NCI-H345 (cell line): ENCODE data around the gene OR5AN1.
"Not testable (repeated sequence)": the region's sequence is repeated elsewhere in the genome, so short reads cannot be mapped to it uniquely, and the experiment has no call there.

Experiments used
- DNase-seq: peaks from one replicate; lab custom pipeline; 2025; lab: John Stamatoyannopoulos, UW

The OR5AN1 gene, protein sequence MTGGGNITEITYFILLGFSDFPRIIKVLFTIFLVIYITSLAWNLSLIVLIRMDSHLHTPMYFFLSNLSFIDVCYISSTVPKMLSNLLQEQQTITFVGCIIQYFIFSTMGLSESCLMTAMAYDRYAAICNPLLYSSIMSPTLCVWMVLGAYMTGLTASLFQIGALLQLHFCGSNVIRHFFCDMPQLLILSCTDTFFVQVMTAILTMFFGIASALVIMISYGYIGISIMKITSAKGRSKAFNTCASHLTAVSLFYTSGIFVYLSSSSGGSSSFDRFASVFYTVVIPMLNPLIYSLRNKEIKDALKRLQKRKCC

DNA sequence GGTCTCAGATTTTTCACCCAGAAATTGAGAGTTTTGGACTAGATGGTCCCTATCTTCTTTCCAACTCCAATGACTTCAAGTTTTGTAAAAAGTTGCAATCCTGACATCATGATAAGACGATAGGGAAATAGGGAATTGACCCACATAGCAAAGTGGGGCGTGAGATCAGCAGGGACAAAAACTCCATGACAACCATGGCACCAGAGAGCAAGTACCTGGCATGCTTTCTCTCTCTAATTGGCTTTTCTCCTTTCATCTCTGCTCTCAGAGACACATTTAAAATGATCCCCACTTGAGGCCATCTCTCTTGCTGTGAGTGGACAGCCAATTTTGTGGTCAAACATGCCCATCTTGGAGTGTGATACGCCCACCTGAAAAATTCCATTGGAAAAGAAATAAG lies at the start of gene OR5AN1:
TSS of gene OR5AN1 (plus strand) at position 301 of the 400 bp plus-strand sequence. CDS start 5,564 bp downstream, outside the sequence.
- DNase-seq = no peak

DNA sequence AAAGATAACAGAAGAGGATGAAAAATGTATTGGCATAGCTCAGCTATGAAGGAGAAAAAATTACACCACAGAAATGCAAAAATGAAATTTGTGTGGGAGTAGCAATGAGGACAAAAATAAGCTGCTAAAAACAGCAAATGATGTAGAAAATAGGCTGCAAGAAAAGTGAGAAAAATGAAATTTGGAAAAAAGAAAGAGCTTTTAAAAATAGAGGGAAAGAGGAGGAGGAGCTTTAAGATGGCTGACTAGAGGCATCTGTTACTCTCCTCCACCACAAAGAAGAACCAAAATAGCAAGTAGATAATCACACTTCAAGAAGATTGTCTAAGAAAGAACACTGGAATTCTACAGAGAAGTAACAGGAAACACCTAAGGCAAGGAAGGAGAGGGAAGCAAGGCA lies 23.7 kb upstream of the OR5AN1 start:
- DNase-seq = no peak

DNA sequence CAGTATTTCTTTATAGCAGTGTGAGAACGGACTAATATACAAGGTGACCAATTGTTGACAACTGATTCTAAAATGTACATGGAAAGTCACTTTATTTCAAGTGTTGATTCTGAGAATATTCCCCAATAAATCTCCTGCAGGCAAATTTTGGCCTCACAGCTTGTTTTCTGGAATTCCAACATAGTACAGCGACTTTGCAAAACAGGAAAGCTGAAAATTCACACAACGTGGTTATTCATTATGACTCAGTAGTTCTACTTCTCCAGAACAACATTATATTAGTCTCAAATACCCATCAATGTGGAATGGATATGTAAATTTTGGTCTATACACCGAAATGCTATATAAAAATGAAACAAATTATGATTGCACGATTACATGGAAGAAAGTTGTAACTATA lies 22.5 kb upstream of the OR5AN1 start:
- no peak for DNase-seq

DNA sequence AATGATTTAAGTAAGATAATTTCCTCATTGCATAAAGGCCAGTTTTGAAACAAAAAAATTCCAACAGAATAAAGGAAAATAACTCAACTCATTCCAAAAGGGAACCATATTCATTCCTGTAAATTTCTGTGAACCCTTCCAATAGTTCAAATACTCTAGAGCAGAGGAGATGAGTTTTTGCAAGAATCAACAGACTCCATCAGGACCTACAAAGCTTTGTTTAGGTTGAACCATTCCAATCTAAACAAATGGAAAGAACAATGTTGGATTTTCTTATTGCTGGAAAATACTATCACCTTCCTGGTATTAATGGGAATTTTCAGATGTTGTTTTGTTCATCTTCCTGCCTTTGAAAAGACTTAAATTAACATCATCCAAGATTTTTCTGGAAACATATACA lies 21.8 kb upstream of the OR5AN1 start:
- no peak for DNase-seq

DNA sequence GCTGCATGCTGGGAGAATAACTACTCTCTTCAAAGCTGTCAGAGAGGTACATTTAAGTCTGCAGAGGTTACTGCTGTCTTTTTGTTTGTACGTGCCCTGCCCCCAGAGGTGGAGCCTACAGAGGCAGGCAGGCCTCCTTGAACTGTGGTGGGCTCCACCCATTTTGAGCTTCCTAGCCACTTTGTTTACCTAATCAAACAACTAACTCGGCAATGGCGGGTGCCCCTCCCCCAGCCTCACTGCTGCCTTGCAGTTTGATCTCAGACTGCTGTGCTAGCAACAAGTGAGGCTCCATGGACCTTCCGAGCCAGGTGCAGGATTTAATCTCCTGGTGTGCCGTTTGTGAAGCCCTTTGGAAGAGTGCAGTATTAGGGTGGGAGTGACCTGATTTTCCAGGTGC lies 9.0 kb upstream of the OR5AN1 start:
- DNase-seq = peak; percentile 3

DNA sequence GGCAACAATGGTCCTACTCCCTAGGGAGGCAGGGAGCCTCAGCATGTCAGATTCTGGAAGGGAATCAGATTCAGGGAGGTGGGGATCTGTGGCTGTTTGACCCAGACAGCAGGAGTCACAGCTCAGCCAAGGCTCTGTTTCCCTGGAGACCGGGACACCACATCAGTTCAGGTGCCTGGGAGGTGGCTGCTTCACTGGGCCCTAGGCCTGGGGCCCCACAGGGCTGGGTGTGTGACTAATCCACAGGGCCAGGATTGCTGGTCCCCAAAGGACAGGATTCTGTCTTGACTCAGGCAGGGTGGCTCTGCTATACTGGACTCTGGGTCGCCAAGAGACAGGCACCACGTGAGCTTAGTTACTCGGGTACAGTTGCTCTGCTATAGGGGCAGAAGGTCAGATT lies 3.5 kb upstream of the OR5AN1 start:
- no peak for DNase-seq

DNA sequence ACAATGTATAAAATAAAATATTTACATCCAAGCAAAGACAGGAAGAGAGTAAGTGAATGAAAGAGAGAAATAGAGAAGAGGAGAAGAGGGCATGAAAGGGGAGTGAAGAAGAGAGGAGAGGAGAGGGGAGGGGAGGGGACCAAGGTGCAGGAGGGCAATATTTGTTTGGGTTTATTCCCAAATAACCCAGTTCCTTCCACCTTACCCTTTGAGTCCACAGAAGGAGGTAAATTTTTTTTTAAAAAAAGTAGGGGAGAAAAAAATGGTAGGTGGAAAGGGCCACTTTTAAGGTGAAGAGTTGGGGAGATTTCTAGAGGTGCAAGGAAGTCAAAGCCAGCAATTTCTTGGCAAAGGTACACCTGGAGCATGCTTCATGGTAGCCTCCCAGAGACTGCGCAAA lies 2.1 kb upstream of the OR5AN1 start:
- DNase-seq = no peak

DNA sequence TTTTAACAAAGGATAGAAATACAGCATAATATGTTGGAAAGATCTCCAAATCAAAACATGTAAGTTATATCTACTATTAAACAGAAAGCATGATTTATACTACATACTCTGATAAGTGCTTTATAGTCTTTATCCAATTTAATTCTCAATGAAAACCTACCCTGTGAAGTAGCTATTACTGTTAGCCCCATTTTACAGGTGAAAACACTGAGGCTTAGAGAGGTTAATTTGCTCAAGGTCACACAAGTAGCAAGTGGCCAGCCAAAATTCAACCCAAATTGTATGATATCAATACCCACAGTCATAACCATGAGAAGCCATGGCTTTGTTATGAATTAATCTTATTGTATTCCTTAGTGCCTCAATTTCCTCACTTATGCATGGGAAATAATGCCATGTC lies 675 bp upstream of the OR5AN1 start:
- DNase-seq = no peak

DNA sequence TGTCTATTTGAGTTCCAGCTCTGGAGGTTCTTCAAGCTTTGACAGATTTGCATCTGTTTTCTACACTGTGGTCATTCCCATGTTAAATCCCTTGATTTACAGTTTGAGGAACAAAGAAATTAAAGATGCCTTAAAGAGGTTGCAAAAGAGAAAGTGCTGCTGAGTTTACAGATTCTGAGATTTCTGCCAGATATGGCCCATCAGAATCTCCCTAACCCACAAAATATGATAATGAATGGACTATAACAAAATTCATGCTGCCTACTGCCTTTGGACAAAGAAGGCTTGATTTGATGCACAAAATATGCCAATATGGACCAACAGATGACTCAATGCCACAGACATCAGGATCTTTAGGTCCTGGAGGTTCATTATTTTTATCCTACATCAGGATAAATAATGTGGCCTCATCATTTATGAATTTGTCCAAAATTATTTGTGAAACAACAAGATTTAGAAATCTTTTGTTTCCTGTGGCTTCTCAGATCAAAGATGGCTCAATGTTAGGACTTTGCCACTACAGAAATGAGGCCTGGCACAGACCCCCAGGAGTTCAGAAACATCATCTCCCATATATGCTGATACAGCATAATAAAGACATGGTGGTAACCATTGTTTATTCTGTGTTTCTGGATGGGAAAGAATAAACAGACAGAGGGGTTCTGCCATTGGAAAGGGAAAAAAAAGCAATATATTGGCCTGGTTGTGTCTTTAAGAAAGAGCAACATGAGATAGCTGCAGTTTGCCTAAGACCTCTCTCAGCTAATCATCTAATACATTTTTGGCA lies 6.7 kb downstream of the OR5AN1 start:
- DNase-seq = no peak

DNA sequence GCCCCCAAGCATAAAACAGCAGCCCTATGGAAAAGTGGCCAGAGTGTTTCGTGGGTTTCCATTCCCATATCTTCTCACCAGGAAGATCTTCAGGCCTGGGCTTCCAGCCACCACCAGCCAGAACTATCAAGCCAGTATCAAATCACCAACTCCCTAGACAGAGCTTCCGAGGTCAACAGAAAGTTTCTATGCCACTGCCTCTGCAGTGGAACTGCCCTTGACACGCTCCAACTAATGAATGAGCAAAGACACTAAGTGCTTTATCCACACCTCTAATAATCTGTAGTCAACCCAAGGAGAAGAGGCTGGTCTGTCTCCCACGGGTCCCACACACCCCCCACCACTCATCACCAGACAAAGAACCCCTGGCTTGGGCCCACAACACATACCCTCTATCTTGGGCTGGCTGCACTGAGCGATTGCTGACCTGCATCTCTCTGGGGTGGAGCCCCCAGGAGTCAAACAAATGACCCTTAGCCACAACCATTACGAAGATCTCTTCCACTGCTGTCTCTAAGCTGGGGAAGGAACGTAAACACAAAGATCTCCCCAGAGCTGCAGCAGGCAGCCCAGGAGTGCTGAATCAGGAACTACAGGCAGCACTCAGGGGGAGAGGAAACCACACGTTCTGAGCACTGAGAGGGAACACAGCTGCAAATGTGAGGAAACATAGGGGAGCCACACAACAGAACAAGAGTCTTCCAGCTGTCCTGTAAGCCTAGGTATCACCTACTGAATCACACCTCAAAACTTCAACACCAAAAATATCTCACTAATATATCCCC lies 9.7 kb downstream of the OR5AN1 start:
- DNase-seq = no peak

DNA sequence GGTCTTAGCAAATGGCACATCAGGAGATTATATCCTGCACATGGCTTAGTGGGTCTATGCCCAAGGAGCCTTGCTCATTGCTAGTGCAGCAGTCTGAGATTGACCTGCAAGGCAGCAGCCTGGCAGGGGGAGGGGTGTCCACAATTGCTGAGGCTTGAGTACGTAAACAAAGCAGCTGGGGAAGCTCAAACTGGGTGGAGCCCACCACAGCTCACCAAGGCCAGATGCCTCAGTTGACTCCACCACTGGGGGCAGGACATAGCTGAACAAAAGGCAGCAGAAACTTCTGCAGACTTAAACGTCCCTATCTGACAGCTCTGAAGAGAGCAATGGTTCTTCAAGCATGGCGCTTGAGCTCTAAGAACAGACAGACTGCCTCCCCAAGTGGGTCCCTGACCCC lies 13.6 kb downstream of the OR5AN1 start:
- DNase-seq = not testable (repeated sequence)

DNA sequence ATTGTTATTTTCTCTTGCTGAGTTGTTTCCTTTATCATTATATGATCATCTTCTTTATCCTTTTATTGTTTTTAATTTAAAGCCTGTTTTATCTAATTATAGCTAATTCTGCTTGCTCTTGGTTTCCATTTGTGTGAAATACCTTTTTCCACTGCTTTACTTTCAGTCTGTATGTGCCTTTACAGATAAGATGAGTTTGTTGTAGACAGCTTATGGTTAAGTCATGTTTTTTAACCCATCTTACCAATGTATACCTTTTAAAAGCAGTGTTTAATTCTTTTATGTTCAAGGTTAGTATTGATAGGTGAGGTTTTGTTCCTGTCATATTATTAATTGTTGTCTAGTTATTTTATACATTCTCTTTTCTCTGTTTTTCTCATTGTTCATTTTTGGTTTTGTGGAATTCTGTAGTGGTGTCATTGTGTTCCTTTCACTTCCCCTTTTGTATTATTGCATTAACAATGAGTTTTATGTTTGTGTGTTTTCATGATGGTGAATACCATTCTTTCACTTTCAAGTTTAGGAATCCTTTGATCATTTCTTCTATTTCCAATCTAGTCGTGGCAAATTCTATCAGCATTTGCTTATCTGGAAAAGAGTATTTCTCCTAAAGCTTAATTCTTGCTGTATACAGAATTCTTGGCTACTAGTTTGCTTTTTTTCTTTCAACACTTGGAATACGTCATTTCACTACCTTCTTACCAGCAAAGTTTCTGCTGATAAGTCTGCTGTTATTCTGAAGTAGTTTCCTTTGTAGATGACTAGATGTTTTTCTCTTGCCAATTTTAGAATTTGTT lies 21.8 kb downstream of the OR5AN1 start:
- DNase-seq = no peak

DNA sequence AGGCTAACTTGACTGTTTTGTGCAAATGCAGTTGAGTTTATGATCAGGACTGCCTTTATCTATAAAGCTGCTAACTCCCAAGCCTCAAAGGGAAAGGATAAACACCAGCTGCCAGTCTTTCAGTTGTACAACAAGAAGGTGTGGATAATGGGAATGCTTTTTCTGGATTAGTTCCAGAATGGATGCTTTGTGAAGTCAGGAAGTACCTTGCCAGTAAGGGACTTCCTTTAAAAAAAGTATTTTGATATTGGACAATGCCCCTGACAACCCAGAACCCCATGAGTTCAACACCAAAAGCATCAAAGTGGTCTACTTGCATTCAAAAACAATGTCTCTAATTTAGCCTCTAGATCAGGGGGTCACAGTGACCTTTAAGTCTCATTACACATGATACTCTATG lies 35.5 kb downstream of the OR5AN1 start:
- DNase-seq = peak; percentile 30

DNA sequence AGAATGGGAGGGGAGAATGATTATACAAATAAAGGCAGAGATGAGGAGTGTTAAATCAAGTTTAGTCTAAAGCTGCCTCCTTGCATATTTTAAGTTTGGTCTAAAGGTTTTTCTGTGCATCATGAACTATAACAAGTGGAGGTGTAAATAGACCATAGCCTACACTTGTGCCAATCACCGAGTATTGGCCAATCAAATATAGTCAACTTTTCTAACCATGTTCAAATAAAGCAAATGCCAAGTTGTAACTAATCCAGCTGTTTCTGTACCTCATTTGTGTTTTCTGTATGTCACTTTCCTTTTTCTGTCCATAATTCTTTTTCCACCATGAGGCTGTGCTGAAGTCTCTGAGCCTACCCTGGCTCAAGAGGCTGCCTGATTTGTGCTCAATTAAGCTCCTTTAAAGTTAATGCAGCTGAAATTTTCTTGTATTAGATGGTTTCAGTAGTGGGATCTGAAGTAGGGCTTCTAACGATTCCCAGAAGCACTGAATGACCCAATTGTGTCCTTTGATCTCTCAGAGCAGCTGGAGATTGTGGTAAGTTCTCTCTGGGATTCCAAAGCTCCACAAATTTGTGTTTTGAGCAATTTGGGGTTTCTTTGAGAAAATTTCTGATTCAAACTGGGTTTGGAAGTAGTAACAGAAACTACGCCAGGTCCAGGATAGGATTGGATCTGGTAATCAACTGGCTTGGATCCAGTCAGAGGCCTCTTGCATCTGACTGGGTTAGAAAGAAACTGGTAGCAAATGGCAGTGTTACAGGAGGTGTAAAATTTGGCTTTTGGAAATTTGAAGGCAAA lies 42.0 kb downstream of the OR5AN1 start:
- DNase-seq = no peak

DNA sequence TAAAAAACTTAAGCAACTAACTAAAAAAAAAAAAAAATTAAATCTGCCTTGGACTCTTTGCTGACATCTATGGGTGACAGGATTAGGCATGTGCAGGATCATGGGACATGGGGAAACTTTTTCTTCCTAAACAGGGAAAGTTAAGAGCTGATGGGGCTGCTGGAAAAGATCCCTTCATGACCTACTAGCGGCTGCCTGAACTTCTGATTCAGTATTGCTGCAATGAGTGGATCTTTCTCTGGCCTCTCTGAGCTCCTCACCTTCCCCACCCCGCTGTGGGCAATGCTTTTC lies 42.5 kb downstream of the OR5AN1 start:
- no peak for DNase-seq

DNA sequence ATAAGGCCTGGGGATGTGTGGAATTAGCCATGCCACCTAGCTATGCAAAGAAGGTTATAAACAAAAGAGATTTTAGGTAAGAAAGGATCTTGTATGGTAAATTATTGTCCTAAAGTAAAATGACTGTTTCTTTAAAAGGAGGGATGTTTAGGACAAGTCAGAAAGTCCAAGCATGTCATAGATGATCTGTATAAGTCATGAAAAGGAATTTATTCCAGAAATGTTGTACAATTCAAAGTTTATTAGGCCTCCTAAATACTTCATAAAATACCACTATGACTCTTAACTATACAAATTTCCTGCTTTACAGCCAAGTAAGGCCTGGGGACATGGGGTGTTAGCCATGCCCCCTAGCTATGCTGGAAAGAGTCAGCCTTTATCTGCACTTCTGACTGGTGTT lies 44.9 kb downstream of the OR5AN1 start:
- DNase-seq = no peak

DNA sequence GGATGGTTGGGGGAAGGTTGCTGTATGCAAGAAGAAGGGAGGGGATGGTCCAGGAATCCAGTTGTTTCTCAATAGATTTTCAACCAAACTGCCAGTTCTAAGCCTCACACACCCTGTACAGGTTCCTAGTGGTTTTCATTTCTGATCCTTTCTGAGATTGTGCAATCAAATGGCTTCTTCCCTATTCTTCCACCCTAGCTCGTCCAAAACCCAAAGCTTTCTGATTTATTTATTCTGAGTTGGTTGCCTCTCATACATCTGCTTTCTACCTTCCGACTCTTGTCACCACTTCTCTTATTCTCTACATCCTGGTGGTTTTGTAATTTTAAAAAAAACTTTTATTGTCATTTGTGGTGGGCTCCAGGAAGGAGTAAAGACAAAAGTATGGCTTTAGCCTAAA lies 55.0 kb downstream of the OR5AN1 start:
- DNase-seq = no peak

DNA sequence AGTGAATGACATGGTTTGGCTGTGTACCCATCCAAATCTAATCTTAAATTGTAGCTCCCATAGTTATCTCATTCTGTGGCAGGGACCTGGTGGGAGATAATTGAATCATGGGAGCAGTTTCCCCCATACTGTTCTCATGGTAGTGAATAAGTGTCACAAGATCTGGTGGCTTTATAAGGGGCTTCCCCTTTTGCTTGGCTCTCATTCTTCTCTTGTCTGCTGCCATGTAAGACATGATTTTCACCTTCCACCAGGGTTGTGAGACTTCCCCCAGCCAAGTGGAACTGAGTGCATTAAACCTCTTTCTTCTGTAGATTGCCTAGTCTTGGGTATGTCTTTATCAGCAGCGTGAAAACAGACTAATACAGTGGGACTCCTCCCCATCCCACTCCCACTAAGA lies 56.4 kb downstream of the OR5AN1 start:
- DNase-seq = no peak

DNA sequence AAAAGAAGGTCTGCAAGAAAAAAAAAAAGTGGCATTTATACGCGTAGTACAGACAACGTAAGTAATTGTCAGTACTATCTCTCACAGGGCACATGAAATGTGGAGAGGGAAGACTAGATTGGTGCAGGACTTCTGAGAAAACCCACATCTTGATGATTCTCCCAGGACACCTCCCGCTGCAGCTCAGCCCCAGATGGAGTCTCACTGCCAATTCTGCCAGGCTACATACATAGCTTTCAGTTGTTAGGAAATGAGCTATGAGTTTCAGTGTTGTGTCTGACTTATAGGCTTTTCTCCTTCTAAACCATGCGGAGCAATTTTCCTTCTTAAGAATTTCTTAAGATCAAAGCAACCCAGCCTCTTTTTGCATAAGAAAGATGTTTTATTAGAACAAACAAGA lies 57.9 kb downstream of the OR5AN1 start:
- DNase-seq = no peak

DNA sequence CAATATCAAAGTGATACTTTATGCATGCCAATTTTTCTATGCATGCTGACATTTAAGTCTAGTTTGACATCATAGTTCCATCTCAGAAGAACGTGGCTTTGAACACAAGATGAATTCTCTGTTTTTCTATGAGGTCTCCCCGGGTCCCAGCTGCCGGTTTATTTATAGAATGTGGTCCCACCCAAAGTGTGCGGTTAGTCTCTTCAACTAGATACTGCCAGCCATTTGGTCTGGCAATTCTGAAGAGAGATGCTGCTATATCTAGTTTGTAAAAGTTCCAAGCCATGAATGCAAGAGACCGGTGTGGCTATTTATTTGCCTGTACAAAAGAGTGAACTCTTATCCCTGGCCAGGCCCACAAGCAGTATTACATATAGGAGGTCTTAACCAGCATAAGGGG lies 58.3 kb downstream of the OR5AN1 start:
- DNase-seq = no peak

DNA sequence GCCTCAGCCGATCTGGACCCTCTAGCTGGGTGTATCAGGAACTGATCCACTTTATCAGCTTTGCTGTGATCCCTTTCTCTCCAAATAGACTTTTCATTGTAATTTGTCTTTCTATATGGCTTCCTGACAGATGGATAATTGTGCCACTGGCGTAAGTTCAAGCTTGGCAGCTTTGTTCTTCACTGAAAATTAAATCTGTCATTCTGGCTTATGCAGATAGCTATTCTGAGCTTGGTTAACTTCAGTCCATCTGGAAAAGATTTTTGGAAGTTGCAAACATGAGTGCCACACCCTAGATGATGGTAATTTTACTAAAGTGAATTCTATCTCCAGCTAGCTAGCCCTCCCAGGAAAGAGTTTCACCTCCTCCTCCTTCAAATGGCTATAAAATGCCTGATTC lies 59.5 kb downstream of the OR5AN1 start:
- DNase-seq = no peak
